GM18873 (cell line): Measurements from ENCODE around the gene SLC8B1.

ENCODE experiments used
- ATAC-seq: cut with Tn5 transposase; IDR thresholded peaks from one replicate; pipeline ENCODE4 v1.9.1; 2021; ENCODE audit warnings: mild to moderate bottlenecking, moderate library complexity, moderate number of reproducible peaks; ENCODE audit not compliant: unreplicated experiment, low FRiP score

Gene SLC8B1

DNA sequence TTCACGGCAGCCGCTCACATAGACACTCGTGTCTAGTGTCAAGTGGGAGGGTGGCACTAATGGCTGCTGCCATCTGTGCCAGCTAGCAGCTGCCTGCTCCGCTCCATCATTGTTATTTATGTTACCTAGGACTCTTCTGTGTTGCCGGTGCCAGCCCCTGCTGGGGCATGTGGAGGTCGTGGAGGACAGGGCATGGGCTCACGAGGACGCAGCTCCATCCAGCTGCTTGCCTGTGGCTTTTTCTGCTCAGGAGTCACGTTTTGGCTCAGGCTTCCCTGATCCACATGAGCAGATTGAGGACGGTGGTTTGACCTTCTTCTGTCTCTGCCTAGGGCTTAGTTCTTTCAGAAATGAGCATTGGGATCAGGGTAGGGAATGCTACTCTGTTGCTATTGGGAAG is 82.4 kb downstream of the SLC8B1 start:
- ATAC-seq: no peak

- ATAC-seq: no peak
Measured at GRCh38 chr12:113251404-113252070, 83.4 kb downstream of the SLC8B1 start.

- ATAC-seq: no peak
Measured at GRCh38 chr12:113250045-113250444, 84.9 kb downstream of the SLC8B1 start.

GRCh38 chr12:113249546-113249945 is 85.4 kb downstream of the SLC8B1 start:
- no peak for ATAC-seq

- ATAC-seq: no peak
Measured at GRCh38 chr12:113248842-113249435, 86.0 kb downstream of the SLC8B1 start.
